ENCODE results near the gene RAVER1. TPM values are rescaled to one million over a fixed set of nuclear protein-coding genes. Genes with fewer than 3 reads are reported as not detected.

RAVER1 gene
- total and polyA plus RNA-seq, 2 of the 8 experiments (the other 6 are each of a cell fraction or from before 2014, with no cell fraction given) = 5.7 to 70.5 TPM

DNA sequence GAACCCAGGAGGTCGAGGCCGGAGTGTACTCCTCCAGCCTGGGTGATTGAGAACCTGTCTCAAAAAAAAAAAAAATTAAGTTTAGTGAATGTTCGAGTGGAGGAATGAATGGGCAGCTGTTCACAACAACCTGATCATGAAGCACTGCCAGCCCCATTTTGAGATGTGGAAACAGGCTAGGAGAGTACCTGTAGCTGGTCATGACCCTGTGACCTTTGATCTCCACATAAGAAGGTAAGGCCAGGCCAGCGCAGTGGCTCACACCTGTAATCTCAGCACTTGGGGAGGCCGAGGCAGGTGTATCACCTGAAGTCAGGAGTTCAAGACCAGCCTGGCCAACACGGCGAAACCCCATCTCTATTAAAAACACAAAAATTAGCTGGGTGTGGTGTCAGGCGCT lies 7.6 kb downstream of the RAVER1 start (continued):
- TF ChIP-seq SRF (IDR thresholded peaks at IDR 0.05; ENCODE audit: low read depth, low read length) (no peak), SIRT6 (IDR thresholded peaks at IDR 0.05; ENCODE audit: low read length) (no peak), HDAC6 (IDR thresholded peaks at IDR 0.05; ENCODE audit: low read depth, low read length) (no peak), POLR2AphosphoS5 (IDR thresholded peaks at IDR 0.05; ENCODE audit: low read depth, low read length) (no peak), CBX5 (IDR thresholded peaks at IDR 0.05; ENCODE audit: low read depth, low read length) (no peak)
- TF ChIP-seq, protein P1, sequence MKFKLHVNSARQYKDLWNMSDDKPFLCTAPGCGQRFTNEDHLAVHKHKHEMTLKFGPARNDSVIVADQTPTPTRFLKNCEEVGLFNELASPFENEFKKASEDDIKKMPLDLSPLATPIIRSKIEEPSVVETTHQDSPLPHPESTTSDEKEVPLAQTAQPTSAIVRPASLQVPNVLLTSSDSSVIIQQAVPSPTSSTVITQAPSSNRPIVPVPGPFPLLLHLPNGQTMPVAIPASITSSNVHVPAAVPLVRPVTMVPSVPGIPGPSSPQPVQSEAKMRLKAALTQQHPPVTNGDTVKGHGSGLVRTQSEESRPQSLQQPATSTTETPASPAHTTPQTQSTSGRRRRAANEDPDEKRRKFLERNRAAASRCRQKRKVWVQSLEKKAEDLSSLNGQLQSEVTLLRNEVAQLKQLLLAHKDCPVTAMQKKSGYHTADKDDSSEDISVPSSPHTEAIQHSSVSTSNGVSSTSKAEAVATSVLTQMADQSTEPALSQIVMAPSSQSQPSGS (IDR thresholded peaks at IDR 0.05; ENCODE audit: low read length) = no peak

Measured in H1 (cell line).